ENCODE measurements around the gene WWOX. TPM values are rescaled to one million over a fixed set of nuclear protein-coding genes. Genes with fewer than 3 reads are reported as not detected.

Gene WWOX
- total and polyA plus RNA-seq, 2 of the 8 experiments (the other 6 are each of a cell fraction or from before 2014, with no cell fraction given) = 5.4 to 16.7 TPM

- TF ChIP-seq POLR2A (IDR thresholded peaks at IDR 0.05; ENCODE audit: control extremely low read depth in 1 of 2, low read depth in 2 of 2, low read length in 2 of 2) = no peak
- TF ChIP-seq HDAC2 (IDR thresholded peaks at IDR 0.05; ENCODE audit: borderline replicate concordance in 1 of 2, low read depth in 2 of 2, low read length in 2 of 2) = no peak
- TF ChIP-seq CHD2 (IDR thresholded peaks at IDR 0.05; ENCODE audit: low read length) = no peak
- peak; percentile 81 for TF ChIP-seq SP1 (IDR thresholded peaks at IDR 0.05; ENCODE audit: low read depth, low read length)
- no peak for TF ChIP-seq EP300 (IDR thresholded peaks at IDR 0.05; ENCODE audit: borderline replicate concordance in 1 of 2, low read depth in 2 of 2, low read length in 2 of 2)
Observed at GRCh38 chr16:78307824-78308528, 208.5 kb downstream of the WWOX start (continued).

Measured in H1 (cell line).